Measurements from ENCODE around the gene GINS1.

- TF ChIP-seq CTCF (IDR thresholded peaks at IDR 0.05) (no peak), POLR2AphosphoS5 (IDR thresholded peaks at IDR 0.05) (no peak)
Observed at GRCh38 chr20:25469558-25469957, 62.1 kb downstream of the GINS1 start.
